ENCODE measurements around the gene TDRD3. TPM values are rescaled to one million over a fixed set of nuclear protein-coding genes. Genes with fewer than 3 reads are reported as not detected.

Gene TDRD3
- total RNA-seq, 1 donor from 2014 or later: 28.5 TPM

DNA sequence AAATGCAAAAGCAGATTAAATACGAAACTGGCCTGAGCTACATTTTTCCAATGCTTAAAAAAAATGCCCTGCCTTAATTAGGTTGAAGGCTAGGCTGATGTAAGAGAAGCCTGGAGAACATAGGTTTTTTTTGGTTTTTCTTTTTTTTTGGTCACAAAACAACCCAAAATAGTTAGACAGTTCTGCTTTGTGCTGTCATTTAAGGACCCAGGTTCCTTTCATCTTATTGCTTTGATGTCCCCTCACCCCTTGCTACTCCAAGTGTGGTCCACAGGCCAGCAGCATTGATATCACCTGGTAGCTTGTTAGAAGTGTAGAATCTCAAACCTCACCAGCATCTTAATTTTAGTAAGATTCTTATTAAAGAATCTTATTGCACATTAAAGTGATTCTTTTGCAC lies 14.4 kb downstream of the TDRD3 start:
- Mint-ChIP-seq H3K4me3 (ENCODE audit: low read depth) (no peak overlapping the region), H3K9me3 (ENCODE audit: low read depth) (peaks cover 13% of the 10 kb centered on the region), H3K27me3 (no peaks in the 10 kb centered on the region), H3K36me3 (ENCODE audit: insufficient read depth) (peaks cover 16% of the 10 kb centered on the region), H3K4me1 (ENCODE audit: low read depth) (peaks cover 4% of the 10 kb centered on the region), H3K27ac (no peak overlapping the region)
- no peak for DNase-seq (ENCODE audit: low spot score, unreplicated experiment)
- TF ChIP-seq, protein P1, sequence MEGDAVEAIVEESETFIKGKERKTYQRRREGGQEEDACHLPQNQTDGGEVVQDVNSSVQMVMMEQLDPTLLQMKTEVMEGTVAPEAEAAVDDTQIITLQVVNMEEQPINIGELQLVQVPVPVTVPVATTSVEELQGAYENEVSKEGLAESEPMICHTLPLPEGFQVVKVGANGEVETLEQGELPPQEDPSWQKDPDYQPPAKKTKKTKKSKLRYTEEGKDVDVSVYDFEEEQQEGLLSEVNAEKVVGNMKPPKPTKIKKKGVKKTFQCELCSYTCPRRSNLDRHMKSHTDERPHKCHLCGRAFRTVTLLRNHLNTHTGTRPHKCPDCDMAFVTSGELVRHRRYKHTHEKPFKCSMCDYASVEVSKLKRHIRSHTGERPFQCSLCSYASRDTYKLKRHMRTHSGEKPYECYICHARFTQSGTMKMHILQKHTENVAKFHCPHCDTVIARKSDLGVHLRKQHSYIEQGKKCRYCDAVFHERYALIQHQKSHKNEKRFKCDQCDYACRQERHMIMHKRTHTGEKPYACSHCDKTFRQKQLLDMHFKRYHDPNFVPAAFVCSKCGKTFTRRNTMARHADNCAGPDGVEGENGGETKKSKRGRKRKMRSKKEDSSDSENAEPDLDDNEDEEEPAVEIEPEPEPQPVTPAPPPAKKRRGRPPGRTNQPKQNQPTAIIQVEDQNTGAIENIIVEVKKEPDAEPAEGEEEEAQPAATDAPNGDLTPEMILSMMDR (IDR thresholded peaks at IDR 0.05; ENCODE audit: unreplicated experiment): no peak

DNA sequence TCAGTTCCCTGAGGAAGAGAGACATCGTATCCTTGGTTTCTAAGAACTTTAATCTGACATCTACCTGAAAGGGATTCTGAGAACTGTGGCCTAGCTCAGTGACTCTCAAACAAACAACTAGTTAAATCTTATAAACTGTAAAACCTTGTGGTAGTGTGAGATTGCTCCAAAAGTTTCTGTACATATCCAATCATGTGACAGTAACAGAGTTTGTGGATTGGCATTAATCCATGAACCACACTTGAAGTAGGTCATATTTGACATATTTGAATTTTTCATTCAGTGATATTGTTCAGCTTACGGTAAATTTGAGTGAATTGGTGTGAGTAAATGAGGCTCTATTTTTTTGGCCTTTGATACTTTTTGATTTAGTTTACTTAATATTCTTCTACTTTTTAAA lies 15.0 kb downstream of the TDRD3 start:
- Mint-ChIP-seq H3K27ac (no peak overlapping the region), H3K9me3 (ENCODE audit: low read depth) (peaks cover 13% of the 10 kb centered on the region), H3K27me3 (no peaks in the 10 kb centered on the region), H3K36me3 (ENCODE audit: insufficient read depth) (peaks cover 15% of the 10 kb centered on the region), H3K4me3 (ENCODE audit: low read depth) (no peak overlapping the region), H3K4me1 (ENCODE audit: low read depth) (peaks cover 4% of the 10 kb centered on the region)
- TF ChIP-seq, protein P1 (IDR thresholded peaks at IDR 0.05; ENCODE audit: unreplicated experiment): no peak
- DNase-seq (ENCODE audit: low spot score, unreplicated experiment): no peak

DNA sequence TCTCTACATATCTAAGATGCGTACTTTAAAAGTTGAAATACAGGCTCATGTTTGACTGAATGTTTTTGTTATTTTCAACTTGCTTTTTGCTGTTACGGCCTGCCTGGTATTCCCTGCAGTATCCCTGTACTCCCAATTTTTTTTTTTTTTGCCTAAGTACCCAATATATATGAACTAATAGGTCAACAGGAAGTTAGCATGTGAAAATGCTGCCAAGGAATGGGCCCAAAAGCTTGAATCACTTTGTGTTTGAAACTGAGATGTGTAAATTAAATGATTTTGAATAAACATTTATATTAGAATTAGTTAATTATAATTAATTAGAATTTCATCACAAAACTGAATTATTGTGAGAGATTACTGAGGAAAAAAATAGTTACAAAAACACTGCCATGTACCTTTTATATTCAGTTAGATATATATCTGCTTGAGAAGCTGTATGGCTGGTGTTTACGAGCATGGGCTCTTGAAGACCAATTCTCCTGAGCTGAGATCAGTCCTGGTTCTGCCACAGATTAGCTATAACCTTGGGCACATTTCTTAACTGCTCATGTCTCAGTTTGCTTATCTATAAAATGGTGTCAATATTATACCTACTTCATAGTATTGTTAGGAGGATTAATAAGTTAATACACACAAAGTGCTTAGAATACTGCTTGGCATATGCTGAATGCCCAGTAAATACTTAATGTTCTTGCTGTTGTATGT lies 16.0 kb downstream of the TDRD3 start:
- Mint-ChIP-seq H3K9me3 (ENCODE audit: low read depth) (peaks cover 9% of the 10 kb centered on the region), H3K4me3 (ENCODE audit: low read depth) (no peak overlapping the region), H3K36me3 (ENCODE audit: insufficient read depth) (peaks cover 10% of the 10 kb centered on the region), H3K27me3 (no peaks in the 10 kb centered on the region), H3K4me1 (ENCODE audit: low read depth) (peaks cover 4% of the 10 kb centered on the region), H3K27ac (no peak overlapping the region)
- no peak for DNase-seq (ENCODE audit: low spot score, unreplicated experiment)
- TF ChIP-seq, protein P1 (IDR thresholded peaks at IDR 0.05; ENCODE audit: unreplicated experiment): no peak

DNA sequence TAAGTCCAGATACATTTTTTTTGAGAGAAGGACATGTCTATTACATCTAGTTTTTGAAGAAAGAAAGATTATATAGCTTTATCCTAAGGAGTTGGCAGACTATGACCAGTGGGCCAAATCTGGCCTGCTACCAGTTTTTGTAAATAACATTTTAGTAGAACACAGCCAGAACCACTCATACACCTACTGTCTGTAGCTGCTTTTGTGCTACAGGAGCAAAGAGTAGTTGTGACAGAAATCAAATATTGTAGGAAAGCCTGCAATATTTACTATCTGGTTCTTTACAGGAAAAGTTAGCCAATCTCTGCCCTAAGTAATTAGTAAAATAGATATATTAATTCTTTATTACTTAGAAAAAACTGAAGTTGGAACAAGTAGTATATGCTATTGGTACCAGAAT lies 17.2 kb downstream of the TDRD3 start:
- Mint-ChIP-seq H3K27ac (no peak overlapping the region), H3K36me3 (ENCODE audit: insufficient read depth) (peaks cover 5% of the 10 kb centered on the region), H3K4me1 (ENCODE audit: low read depth) (peaks cover 4% of the 10 kb centered on the region), H3K9me3 (ENCODE audit: low read depth) (peaks cover 5% of the 10 kb centered on the region), H3K27me3 (no peaks in the 10 kb centered on the region), H3K4me3 (ENCODE audit: low read depth) (no peak overlapping the region)
- TF ChIP-seq, protein P1 (IDR thresholded peaks at IDR 0.05; ENCODE audit: unreplicated experiment): no peak
- no peak for DNase-seq (ENCODE audit: low spot score, unreplicated experiment)

DNA sequence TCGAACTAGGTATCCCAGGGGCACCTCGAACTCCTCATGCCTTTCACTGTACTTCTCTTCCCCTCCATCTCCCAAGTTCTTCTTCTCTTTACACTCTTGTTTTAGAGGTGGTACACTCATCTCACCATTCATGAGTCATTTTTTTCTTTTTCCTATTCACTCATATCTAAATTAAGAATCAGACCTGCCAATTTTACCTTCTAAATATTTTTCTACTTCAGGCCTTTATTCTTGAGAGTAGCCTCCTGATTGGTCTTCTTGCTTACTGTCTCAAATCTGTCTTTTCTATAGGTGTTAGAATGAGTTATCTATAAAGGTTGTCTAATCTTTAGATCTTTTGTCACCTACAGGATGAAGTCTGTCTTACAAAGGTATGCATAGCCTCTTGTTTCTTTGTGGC lies 20.7 kb downstream of the TDRD3 start:
- TF ChIP-seq, protein P1 (IDR thresholded peaks at IDR 0.05; ENCODE audit: unreplicated experiment): no peak
- Mint-ChIP-seq H3K27me3 (no peaks in the 10 kb centered on the region), H3K36me3 (ENCODE audit: insufficient read depth) (peaks cover 9% of the 10 kb centered on the region), H3K9me3 (ENCODE audit: low read depth) (peaks cover 18% of the 10 kb centered on the region), H3K4me3 (ENCODE audit: low read depth) (no peak overlapping the region), H3K27ac (no peak overlapping the region), H3K4me1 (ENCODE audit: low read depth) (no peaks in the 10 kb centered on the region)
- DNase-seq (ENCODE audit: low spot score, unreplicated experiment): no peak
